Neural cell (in vitro differentiated cells): Measurements from ENCODE around the gene ADSS1. TPM values are rescaled to one million over a fixed set of nuclear protein-coding genes. Genes with fewer than 3 reads are reported as not detected.

Experiments used
- H2AFZ ChIP-seq: fragments of 200-600, 300-800 bp; sonication (generic), shearing (Covaris generic); 2 replicates; pipeline ENCODE4 v1.6.0; 2014; ENCODE audit warnings: low read depth, mild to moderate bottlenecking, antibody characterized with exemption, low read length, moderate library complexity
- H3F3A ChIP-seq: fragments of 200-600 bp; shearing (Covaris generic); 2 replicates; pipeline ENCODE4 v1.6.1; 2016; ENCODE audit warnings: mild to moderate bottlenecking, moderate library complexity, mixed read lengths, antibody characterized with exemption, low read length; ENCODE audit not compliant: insufficient read depth, poor library complexity, severe bottlenecking
- H3K27ac ChIP-seq: fragments of 200-600, 300-800 bp; sonication (generic), shearing (Covaris generic); 2 replicates; pipeline ENCODE4 v1.5.1; 2014; ENCODE audit warnings: mild to moderate bottlenecking, low read length, moderate library complexity
- H3K27me3 ChIP-seq: fragments of 300-800, 200-600 bp; sonication (generic), shearing (Covaris generic); 2 replicates; pipeline ENCODE4 v1.6.0; 2014; ENCODE audit warnings: mild to moderate bottlenecking, low read depth, low read length, moderate library complexity; ENCODE audit not compliant: insufficient read depth
- H3K36me3 ChIP-seq: fragments of 300-800, 200-600 bp; sonication (generic), shearing (Covaris generic); 2 replicates; pipeline ENCODE4 v1.5.1; 2014; ENCODE audit warnings: mild to moderate bottlenecking, antibody characterized with exemption, low read length, moderate library complexity; ENCODE audit not compliant: insufficient read depth
- H3K4me2 ChIP-seq: fragments of 300-800, 200-600 bp; sonication (generic), shearing (Covaris generic); 2 replicates; pipeline ENCODE4 v1.6.0; 2014; ENCODE audit warnings: mild to moderate bottlenecking, low read length
- H3K4me3 ChIP-seq: fragments of 300-800, 200-600 bp; sonication (generic), shearing (Covaris generic); 2 replicates; pipeline ENCODE4 v1.5.1; 2014; ENCODE audit warnings: mild to moderate bottlenecking, low read length, moderate library complexity
- H3K79me2 ChIP-seq: fragments of 200-600 bp; shearing (Covaris generic); replicated peaks from 2 replicates; pipeline ENCODE4 v1.6.0; 2014; ENCODE audit warnings: mild to moderate bottlenecking, low read length, moderate library complexity; ENCODE audit not compliant: insufficient read depth
- H3K9ac ChIP-seq: fragments of 300-800, 200-600 bp; sonication (generic), shearing (Covaris generic); 2 replicates; pipeline ENCODE4 v1.6.1; 2016; ENCODE audit warnings: mild to moderate bottlenecking, low read length, mixed read lengths
- H3K9me2 ChIP-seq: fragments of 200-600 bp; shearing (Covaris generic); 2 replicates; pipeline ENCODE4 v1.6.1; 2016; ENCODE audit warnings: mild to moderate bottlenecking, low read length, mixed read lengths; ENCODE audit not compliant: insufficient read depth
- H3K9me3 ChIP-seq: fragments of 200-600, 300-800 bp; sonication (generic), shearing (Covaris generic); 2 replicates; pipeline ENCODE4 v1.6.1; 2016; ENCODE audit warnings: mild to moderate bottlenecking, mixed run types, low read length, moderate library complexity, mixed read lengths
- H4K20me1 ChIP-seq: fragments of 200-600 bp; shearing (Covaris generic); 2 replicates; pipeline ENCODE4 v1.6.1; 2016; ENCODE audit warnings: mild to moderate bottlenecking, mixed run types; ENCODE audit not compliant: insufficient read depth
- EP300 ChIP-seq: fragments of 450-650 bp; conservative IDR thresholded peaks from 2 replicates; pipeline ENCODE4 v1.6.1; 2014; ENCODE audit warnings: antibody characterized with exemption, mild to moderate bottlenecking, moderate library complexity; ENCODE audit not compliant: poor library complexity, severe bottlenecking
- EZH2 ChIP-seq: fragments of 200-600, 300-800 bp; shearing (Covaris generic), sonication (generic); IDR thresholded peaks from 2 replicates; pipeline ENCODE4 v1.6.1; 2014; ENCODE audit warnings: antibody characterized with exemption, low read length, borderline replicate concordance, mild to moderate bottlenecking; ENCODE audit not compliant: insufficient read depth, poor library complexity, severe bottlenecking
- MXI1 ChIP-seq: fragments of 450-650 bp; conservative IDR thresholded peaks from 2 replicates; pipeline ENCODE4 v1.6.1; 2014; ENCODE audit warnings: antibody characterized with exemption, mild to moderate bottlenecking; ENCODE audit not compliant: poor library complexity, severe bottlenecking
- POLR2AphosphoS5 ChIP-seq: IDR thresholded peaks from 2 replicates; pipeline ENCODE4 v1.6.1; 2012
- RAD21 ChIP-seq: fragments of 450-650 bp; conservative IDR thresholded peaks from 2 replicates; pipeline ENCODE4 v1.6.1; 2014; ENCODE audit warnings: antibody characterized with exemption, mild to moderate bottlenecking, moderate library complexity
- SMC3 ChIP-seq: fragments of 450-650 bp; conservative IDR thresholded peaks from 2 replicates; pipeline ENCODE4 v1.6.1; 2014; ENCODE audit warnings: antibody characterized with exemption, mild to moderate bottlenecking, moderate library complexity; ENCODE audit not compliant: poor library complexity
- TAF1 ChIP-seq: IDR thresholded peaks from 2 replicates; pipeline ENCODE4 v1.6.1; 2012; ENCODE audit warnings: low read depth
- polyA plus RNA-seq: library from polyadenylated mRNA; depleted of rRNA; stranded (reverse); fragments of >200 nt; gene quantifications from 2 replicates; pipeline ENCODE4 v1.2.3, GENCODE V29; 2014
- TF ChIP-seq, protein P1 (sequence below): IDR thresholded peaks from 2 replicates; pipeline ENCODE4 v1.6.1; 2012; ENCODE audit warnings: borderline replicate concordance
- TF ChIP-seq, protein P2 (sequence below): fragments of 450-650 bp; IDR thresholded peaks from 2 replicates; pipeline ENCODE4 v1.5.1; 2014; ENCODE audit warnings: antibody characterized with exemption, mild to moderate bottlenecking, moderate library complexity; ENCODE audit not compliant: poor library complexity, severe bottlenecking

ADSS1 gene
- polyA plus RNA-seq, 1 donor from 2014 or later: 4.3 TPM

DNA sequence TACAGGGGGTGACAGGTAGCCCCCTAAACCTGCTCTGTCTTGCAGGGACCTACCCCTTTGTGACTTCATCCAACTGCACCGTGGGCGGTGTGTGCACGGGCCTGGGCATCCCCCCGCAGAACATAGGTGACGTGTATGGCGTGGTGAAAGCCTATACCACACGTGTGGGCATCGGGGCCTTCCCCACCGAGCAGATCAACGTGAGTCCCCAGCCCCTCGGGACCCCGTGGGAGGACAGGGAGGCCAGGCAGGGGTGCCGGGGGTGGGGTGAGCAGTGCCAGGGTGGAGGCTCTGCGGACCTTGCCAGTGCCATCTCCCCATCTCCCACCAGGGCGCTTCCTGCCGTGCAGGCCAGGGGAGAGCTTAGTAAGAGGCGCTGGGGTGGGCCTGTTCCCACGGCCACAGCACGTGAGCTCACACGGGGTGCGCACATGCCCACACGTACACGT is 17.8 kb downstream of the ADSS1 start:
- H3K9ac ChIP-seq: no peak overlapping the region
- no peaks in the 10 kb centered on the region for H3K79me2 ChIP-seq
- H3F3A ChIP-seq: no peaks in the 10 kb centered on the region
- H2AFZ ChIP-seq: no peak overlapping the region
- no peak overlapping the region for H3K4me3 ChIP-seq
- H3K9me2 ChIP-seq: no peaks in the 10 kb centered on the region
- H3K9me3 ChIP-seq: no peaks in the 10 kb centered on the region
- TF ChIP-seq SMC3 (no peak), EP300 (no peak), TAF1 (no peak), RAD21 (no peak), EZH2 (no peak), POLR2AphosphoS5 (no peak), MXI1 (no peak)
- TF ChIP-seq, protein P1, sequence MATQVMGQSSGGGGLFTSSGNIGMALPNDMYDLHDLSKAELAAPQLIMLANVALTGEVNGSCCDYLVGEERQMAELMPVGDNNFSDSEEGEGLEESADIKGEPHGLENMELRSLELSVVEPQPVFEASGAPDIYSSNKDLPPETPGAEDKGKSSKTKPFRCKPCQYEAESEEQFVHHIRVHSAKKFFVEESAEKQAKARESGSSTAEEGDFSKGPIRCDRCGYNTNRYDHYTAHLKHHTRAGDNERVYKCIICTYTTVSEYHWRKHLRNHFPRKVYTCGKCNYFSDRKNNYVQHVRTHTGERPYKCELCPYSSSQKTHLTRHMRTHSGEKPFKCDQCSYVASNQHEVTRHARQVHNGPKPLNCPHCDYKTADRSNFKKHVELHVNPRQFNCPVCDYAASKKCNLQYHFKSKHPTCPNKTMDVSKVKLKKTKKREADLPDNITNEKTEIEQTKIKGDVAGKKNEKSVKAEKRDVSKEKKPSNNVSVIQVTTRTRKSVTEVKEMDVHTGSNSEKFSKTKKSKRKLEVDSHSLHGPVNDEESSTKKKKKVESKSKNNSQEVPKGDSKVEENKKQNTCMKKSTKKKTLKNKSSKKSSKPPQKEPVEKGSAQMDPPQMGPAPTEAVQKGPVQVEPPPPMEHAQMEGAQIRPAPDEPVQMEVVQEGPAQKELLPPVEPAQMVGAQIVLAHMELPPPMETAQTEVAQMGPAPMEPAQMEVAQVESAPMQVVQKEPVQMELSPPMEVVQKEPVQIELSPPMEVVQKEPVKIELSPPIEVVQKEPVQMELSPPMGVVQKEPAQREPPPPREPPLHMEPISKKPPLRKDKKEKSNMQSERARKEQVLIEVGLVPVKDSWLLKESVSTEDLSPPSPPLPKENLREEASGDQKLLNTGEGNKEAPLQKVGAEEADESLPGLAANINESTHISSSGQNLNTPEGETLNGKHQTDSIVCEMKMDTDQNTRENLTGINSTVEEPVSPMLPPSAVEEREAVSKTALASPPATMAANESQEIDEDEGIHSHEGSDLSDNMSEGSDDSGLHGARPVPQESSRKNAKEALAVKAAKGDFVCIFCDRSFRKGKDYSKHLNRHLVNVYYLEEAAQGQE: no peak
- TF ChIP-seq, protein P2, sequence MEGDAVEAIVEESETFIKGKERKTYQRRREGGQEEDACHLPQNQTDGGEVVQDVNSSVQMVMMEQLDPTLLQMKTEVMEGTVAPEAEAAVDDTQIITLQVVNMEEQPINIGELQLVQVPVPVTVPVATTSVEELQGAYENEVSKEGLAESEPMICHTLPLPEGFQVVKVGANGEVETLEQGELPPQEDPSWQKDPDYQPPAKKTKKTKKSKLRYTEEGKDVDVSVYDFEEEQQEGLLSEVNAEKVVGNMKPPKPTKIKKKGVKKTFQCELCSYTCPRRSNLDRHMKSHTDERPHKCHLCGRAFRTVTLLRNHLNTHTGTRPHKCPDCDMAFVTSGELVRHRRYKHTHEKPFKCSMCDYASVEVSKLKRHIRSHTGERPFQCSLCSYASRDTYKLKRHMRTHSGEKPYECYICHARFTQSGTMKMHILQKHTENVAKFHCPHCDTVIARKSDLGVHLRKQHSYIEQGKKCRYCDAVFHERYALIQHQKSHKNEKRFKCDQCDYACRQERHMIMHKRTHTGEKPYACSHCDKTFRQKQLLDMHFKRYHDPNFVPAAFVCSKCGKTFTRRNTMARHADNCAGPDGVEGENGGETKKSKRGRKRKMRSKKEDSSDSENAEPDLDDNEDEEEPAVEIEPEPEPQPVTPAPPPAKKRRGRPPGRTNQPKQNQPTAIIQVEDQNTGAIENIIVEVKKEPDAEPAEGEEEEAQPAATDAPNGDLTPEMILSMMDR: no peak
- H3K36me3 ChIP-seq: no peaks in the 10 kb centered on the region
- H3K27ac ChIP-seq: no peak overlapping the region
- no peaks in the 10 kb centered on the region for H3K27me3 ChIP-seq
- no peaks in the 10 kb centered on the region for H4K20me1 ChIP-seq
- no peak overlapping the region for H3K4me2 ChIP-seq

DNA sequence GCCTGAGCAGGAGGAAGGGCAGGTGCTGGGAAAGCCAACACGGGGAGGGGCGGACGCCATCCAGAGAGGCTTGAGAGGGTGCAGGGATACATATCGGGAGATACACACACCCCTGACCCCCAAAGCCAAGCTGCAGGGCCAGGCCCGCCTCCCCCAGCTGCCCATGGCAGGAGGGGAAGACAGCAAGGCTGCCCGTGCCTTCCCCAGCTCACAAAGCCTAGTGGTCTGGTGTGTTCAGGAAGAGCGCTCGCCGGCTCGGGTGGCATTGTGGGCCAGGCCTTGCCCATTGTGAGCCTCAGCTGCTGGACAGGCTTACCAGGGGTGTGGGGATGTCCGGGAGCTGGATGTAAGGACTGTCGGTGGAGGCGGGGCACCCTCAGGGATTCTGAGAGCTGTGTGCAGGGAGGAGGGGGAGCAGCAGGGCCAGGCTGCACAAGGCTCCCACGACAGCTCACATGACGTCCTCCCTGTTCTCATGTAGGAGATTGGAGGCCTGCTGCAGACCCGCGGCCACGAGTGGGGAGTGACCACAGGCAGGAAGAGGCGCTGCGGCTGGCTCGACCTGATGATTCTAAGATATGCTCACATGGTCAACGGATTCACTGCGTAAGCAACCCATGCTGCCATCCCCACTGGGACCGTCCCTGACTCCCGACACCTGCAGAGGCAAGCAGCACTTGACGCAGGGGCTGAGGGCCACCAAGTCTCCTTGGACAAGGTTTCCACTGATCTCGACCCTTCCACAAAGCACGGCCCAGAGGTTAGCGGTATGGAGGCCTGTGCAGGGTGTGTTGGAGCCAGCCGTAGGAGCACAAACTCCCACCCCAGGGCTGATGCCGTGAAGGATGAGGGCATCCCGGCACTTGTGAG is 18.8 kb downstream of the ADSS1 start:
- no peak overlapping the region for H3K27ac ChIP-seq
- H3K36me3 ChIP-seq: no peaks in the 10 kb centered on the region

More for the DNA sequence above, 18.8 kb downstream of the ADSS1 start:
- H3K9me2 ChIP-seq: no peaks in the 10 kb centered on the region
- no peaks in the 10 kb centered on the region for H3F3A ChIP-seq
- no peak overlapping the region for H2AFZ ChIP-seq
- H3K4me2 ChIP-seq: no peak overlapping the region
- no peaks in the 10 kb centered on the region for H3K9me3 ChIP-seq
- no peak overlapping the region for H3K9ac ChIP-seq
- no peaks in the 10 kb centered on the region for H3K79me2 ChIP-seq
- H4K20me1 ChIP-seq: no peaks in the 10 kb centered on the region
- no peak for TF ChIP-seq SMC3
- no peak for TF ChIP-seq TAF1
- H3K4me3 ChIP-seq: no peak overlapping the region
- no peaks in the 10 kb centered on the region for H3K27me3 ChIP-seq
